Loucy (cell line): ENCODE measurements around the gene HIVEP1.

Experiments
- EZH2phosphoT487 ChIP-seq: fragments of 200-600 bp; IDR thresholded peaks from 2 replicates; pipeline ENCODE4 v1.6.1; 2018; ENCODE audit warnings: antibody characterized with exemption, mild to moderate bottlenecking, moderate library complexity, borderline replicate concordance
- TF ChIP-seq, protein P1 (sequence below): fragments of 200-600 bp; sonication (generic); conservative IDR thresholded peaks from 2 replicates; pipeline ENCODE4 v1.5.1; 2014; ENCODE audit warnings: mild to moderate bottlenecking, antibody characterized with exemption, low read length

DNA sequence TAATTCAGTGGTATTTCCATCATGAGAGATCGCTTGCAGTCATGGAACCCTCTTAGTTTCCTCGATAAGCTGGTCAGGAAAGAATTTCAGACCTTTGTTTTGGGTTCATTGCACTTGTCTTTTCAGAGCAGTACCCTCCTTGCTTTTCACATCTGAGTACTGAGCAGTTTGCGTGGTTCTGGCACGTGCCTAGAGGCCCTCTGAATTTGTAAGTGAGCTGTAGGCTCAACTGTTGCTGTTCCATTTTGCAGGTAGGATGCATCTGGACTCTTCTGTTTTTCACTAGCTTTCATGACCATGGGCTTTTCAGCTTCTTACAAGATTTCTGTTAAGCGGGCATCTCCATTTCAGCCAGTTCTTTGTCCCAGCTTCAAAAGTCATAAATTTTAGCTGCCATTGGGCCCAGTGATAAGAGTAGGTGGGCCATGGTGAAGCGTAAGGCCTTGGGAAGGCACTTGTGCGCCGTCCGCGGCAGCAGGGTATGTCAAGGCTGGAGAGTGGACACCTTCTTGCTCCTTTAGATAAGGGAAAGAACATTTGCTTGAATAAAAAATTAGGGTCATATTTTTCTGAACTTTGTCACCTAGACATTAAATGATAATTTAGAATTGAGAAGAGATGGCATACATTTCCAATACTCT is 35.8 kb downstream of the HIVEP1 start:
- TF ChIP-seq, protein P1, sequence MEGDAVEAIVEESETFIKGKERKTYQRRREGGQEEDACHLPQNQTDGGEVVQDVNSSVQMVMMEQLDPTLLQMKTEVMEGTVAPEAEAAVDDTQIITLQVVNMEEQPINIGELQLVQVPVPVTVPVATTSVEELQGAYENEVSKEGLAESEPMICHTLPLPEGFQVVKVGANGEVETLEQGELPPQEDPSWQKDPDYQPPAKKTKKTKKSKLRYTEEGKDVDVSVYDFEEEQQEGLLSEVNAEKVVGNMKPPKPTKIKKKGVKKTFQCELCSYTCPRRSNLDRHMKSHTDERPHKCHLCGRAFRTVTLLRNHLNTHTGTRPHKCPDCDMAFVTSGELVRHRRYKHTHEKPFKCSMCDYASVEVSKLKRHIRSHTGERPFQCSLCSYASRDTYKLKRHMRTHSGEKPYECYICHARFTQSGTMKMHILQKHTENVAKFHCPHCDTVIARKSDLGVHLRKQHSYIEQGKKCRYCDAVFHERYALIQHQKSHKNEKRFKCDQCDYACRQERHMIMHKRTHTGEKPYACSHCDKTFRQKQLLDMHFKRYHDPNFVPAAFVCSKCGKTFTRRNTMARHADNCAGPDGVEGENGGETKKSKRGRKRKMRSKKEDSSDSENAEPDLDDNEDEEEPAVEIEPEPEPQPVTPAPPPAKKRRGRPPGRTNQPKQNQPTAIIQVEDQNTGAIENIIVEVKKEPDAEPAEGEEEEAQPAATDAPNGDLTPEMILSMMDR, result no peak
- no peak for TF ChIP-seq EZH2phosphoT487
